K562 (cell line): ENCODE results near the gene ST6GALNAC6. TPM values are rescaled to one million over a fixed set of nuclear protein-coding genes. Genes with fewer than 3 reads are reported as not detected.

Experiments used
- BACH1 ChIP-seq: fragments of 200-800 bp; sonication (Bioruptor generic); IDR thresholded peaks from 2 replicates; pipeline ENCODE4 v1.6.1; 2016; ENCODE audit warnings: missing genetic modification characterization, missing compliant biosample characterization
- DMBX1 ChIP-seq: fragments of 250-450 bp; sonication (Bioruptor Pico); IDR thresholded peaks from 2 replicates; pipeline ENCODE4 v1.8.0; 2022; ENCODE audit warnings: inconsistent platforms, mild to moderate bottlenecking, moderate library complexity, borderline replicate concordance
- LCOR ChIP-seq: sonication (generic); formaldehyde crosslinking; IDR thresholded peaks from 2 replicates; pipeline ENCODE4 v1.8.0; 2022; ENCODE audit warnings: mild to moderate bottlenecking, missing genetic modification reagents
- MCM5 ChIP-seq: fragments of 450-650 bp; IDR thresholded peaks from 2 replicates; pipeline ENCODE4 v1.6.1; 2016; ENCODE audit warnings: low read depth
- MYNN ChIP-seq, 2 experiments: sonication (generic); formaldehyde crosslinking in 1 of 2; IDR thresholded peaks; 2 replicates each; pipeline versions ENCODE4 v1.5.0 to v1.6.1; 2016 to 2020; ENCODE audit warnings: antibody characterized with exemption in 1 of 2, missing genetic modification reagents in 1 of 2
- NCOA4 ChIP-seq: fragments of 450-650 bp; IDR thresholded peaks from 2 replicates; pipeline ENCODE4 v1.6.1; 2018; ENCODE audit warnings: mild to moderate bottlenecking; ENCODE audit not compliant: partially characterized antibody
- NR4A1 ChIP-seq, 2 experiments: fragments of 250-450 bp in 1 of 2; fragments of 450-650 bp in 1 of 2; sonication (Bioruptor Pico) in 1 of 2; IDR thresholded peaks; 2 replicates each; pipeline versions ENCODE4 v1.4.0 to v1.6.1; 2016 to 2020; ENCODE audit warnings: mild to moderate bottlenecking in 2 of 2, missing compliant biosample characterization in 1 of 2, missing genetic modification characterization in 1 of 2, moderate library complexity in 1 of 2
- RBM15 ChIP-seq: fragments of 200-400 bp; formaldehyde crosslinking; IDR thresholded peaks from 2 replicates; pipeline ENCODE4 v1.6.1; 2018; ENCODE audit warnings: mild to moderate bottlenecking, low read length, moderate library complexity; ENCODE audit not compliant: insufficient read depth
- SPI1 ChIP-seq: IDR thresholded peaks from 2 replicates; pipeline ENCODE4 v1.6.1; 2011; ENCODE audit warnings: low read depth, low read length, control low read depth, borderline replicate concordance
- TFAP4 ChIP-seq: sonication (generic); formaldehyde crosslinking; IDR thresholded peaks from 2 replicates; pipeline ENCODE4 v1.8.0; 2022; ENCODE audit warnings: missing genetic modification reagents, mild to moderate bottlenecking, moderate library complexity, borderline replicate concordance
- ZBTB8A ChIP-seq: fragments of 450-650 bp; IDR thresholded peaks from 2 replicates; pipeline ENCODE4 v1.6.1; 2018; ENCODE audit warnings: mild to moderate bottlenecking, moderate library complexity; ENCODE audit not compliant: partially characterized antibody
- ZNF445 ChIP-seq: fragments of 250-450 bp; sonication (Bioruptor Pico); IDR thresholded peaks from 2 replicates; pipeline ENCODE4 v1.4.0; 2020; ENCODE audit warnings: low read depth, mild to moderate bottlenecking, moderate library complexity
- ZNF79 ChIP-seq: fragments of 250-450 bp; sonication (Bioruptor Pico); IDR thresholded peaks from 2 replicates; pipeline ENCODE4 v1.4.0; 2020; ENCODE audit warnings: low read depth, mild to moderate bottlenecking, moderate library complexity
- polyA plus RNA-seq, 8 experiments: library from polyadenylated mRNA; depleted of rRNA in 4 of 8; stranded (reverse) in 5 of 8; unstranded in 3 of 8; fragments of >200 nt; fragmentation: Nextera tagmentation in 2 of 8; fragmentation: Illumina TruSeq in 1 of 8; extraction: Ambion mirVana in 2 of 8; extraction: Trizol in 1 of 8; gene quantifications; 2 replicates each; pipeline versions ENCODE4 v1.2.1 to v1.2.3, GENCODE V29; 2011 to 2014; ENCODE audit warnings: inconsistent platforms in 1 of 8, missing spikeins in 1 of 8
- total RNA-seq, 7 experiments: library from RNA; depleted of rRNA in 6 of 7; stranded (reverse); fragments of >200 nt in 6 of 7; fragmentation: Illumina TruSeq in 2 of 7; extraction: Trizol in 2 of 7; gene quantifications; 2 replicates each; pipeline versions ENCODE4 v1.2.1 to v1.2.3, GENCODE V29; 2011 to 2021; ENCODE audit warnings: low replicate concordance in 1 of 7
- TF ChIP-seq, protein P1 (sequence below): fragments of 250-450 bp; sonication (Bioruptor Pico); IDR thresholded peaks from 2 replicates; pipeline ENCODE4 v1.4.0; 2020; ENCODE audit warnings: mild to moderate bottlenecking, moderate library complexity, borderline replicate concordance
- TF ChIP-seq, protein P2 (sequence below), 2 experiments: fragments of 450-650 bp; IDR thresholded peaks; 2 replicates each; pipeline ENCODE4 v1.6.1; 2016
- TF ChIP-seq, protein P3 (sequence below): fragments of 250-450 bp; sonication (Bioruptor Pico); IDR thresholded peaks from 2 replicates; pipeline ENCODE4 v1.9.0; 2021; ENCODE audit warnings: mild to moderate bottlenecking, inconsistent platforms

Gene ST6GALNAC6
- total and polyA plus RNA-seq, 9 of the 15 experiments (the other 6 are each of a cell fraction or from before 2014, with no cell fraction given) = 0.13 to 23.0 (median 14.5) TPM

- TF ChIP-seq, protein P1, sequence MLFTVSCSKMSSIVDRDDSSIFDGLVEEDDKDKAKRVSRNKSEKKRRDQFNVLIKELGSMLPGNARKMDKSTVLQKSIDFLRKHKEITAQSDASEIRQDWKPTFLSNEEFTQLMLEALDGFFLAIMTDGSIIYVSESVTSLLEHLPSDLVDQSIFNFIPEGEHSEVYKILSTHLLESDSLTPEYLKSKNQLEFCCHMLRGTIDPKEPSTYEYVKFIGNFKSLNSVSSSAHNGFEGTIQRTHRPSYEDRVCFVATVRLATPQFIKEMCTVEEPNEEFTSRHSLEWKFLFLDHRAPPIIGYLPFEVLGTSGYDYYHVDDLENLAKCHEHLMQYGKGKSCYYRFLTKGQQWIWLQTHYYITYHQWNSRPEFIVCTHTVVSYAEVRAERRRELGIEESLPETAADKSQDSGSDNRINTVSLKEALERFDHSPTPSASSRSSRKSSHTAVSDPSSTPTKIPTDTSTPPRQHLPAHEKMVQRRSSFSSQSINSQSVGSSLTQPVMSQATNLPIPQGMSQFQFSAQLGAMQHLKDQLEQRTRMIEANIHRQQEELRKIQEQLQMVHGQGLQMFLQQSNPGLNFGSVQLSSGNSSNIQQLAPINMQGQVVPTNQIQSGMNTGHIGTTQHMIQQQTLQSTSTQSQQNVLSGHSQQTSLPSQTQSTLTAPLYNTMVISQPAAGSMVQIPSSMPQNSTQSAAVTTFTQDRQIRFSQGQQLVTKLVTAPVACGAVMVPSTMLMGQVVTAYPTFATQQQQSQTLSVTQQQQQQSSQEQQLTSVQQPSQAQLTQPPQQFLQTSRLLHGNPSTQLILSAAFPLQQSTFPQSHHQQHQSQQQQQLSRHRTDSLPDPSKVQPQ (CRISPR knock-in tag) = no peak
- TF ChIP-seq, protein P2, sequence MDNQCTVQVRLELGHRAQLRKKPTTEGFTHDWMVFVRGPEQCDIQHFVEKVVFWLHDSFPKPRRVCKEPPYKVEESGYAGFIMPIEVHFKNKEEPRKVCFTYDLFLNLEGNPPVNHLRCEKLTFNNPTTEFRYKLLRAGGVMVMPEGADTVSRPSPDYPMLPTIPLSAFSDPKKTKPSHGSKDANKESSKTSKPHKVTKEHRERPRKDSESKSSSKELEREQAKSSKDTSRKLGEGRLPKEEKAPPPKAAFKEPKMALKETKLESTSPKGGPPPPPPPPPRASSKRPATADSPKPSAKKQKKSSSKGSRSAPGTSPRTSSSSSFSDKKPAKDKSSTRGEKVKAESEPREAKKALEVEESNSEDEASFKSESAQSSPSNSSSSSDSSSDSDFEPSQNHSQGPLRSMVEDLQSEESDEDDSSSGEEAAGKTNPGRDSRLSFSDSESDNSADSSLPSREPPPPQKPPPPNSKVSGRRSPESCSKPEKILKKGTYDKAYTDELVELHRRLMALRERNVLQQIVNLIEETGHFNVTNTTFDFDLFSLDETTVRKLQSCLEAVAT (IDR thresholded peaks at IDR 0.05) = no peak
- TF ChIP-seq LCOR (CRISPR knock-in tag) = no peak
- TF ChIP-seq MYNN (IDR thresholded peaks at IDR 0.05) = no peak
- TF ChIP-seq MYNN (CRISPR knock-in tag; IDR thresholded peaks at IDR 0.05) = no peak
- TF ChIP-seq ZNF79 (CRISPR knock-in tag) = no peak
- no peak for TF ChIP-seq MCM5
- TF ChIP-seq ZNF445 (CRISPR knock-in tag) = no peak
- TF ChIP-seq, protein P3, sequence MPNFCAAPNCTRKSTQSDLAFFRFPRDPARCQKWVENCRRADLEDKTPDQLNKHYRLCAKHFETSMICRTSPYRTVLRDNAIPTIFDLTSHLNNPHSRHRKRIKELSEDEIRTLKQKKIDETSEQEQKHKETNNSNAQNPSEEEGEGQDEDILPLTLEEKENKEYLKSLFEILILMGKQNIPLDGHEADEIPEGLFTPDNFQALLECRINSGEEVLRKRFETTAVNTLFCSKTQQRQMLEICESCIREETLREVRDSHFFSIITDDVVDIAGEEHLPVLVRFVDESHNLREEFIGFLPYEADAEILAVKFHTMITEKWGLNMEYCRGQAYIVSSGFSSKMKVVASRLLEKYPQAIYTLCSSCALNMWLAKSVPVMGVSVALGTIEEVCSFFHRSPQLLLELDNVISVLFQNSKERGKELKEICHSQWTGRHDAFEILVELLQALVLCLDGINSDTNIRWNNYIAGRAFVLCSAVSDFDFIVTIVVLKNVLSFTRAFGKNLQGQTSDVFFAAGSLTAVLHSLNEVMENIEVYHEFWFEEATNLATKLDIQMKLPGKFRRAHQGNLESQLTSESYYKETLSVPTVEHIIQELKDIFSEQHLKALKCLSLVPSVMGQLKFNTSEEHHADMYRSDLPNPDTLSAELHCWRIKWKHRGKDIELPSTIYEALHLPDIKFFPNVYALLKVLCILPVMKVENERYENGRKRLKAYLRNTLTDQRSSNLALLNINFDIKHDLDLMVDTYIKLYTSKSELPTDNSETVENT (CRISPR knock-in tag) = no peak
- TF ChIP-seq DMBX1 = 0 out of 2 replicates have a peak, but pooled peaks have one; percentile 34
- TF ChIP-seq RBM15 = no peak
- TF ChIP-seq BACH1 (tag) = no peak
- no peak; the same call in 1 of the 2 replicates for TF ChIP-seq TFAP4 (CRISPR knock-in tag)
- no peak for TF ChIP-seq ZBTB8A
- no peak for TF ChIP-seq NCOA4
- no peak for TF ChIP-seq SPI1
- TF ChIP-seq NR4A1 (CRISPR knock-in tag; IDR thresholded peaks at IDR 0.05) = no peak
- 0 out of 2 replicates have a peak, but pooled peaks have one; percentile 26 for TF ChIP-seq NR4A1 (tag; IDR thresholded peaks at IDR 0.05)
Observed at GRCh38 chr9:127941062-127941960, 41.9 kb upstream of the ST6GALNAC6 start (continued).
